ENCODE results near the gene MCMBP. TPM values are rescaled to one million over a fixed set of nuclear protein-coding genes. Genes with fewer than 3 reads are reported as not detected.

Gene MCMBP
- total RNA-seq, 4 donors from 2014 or later = 26.2 to 44.4 (median 35.5) TPM

DNA sequence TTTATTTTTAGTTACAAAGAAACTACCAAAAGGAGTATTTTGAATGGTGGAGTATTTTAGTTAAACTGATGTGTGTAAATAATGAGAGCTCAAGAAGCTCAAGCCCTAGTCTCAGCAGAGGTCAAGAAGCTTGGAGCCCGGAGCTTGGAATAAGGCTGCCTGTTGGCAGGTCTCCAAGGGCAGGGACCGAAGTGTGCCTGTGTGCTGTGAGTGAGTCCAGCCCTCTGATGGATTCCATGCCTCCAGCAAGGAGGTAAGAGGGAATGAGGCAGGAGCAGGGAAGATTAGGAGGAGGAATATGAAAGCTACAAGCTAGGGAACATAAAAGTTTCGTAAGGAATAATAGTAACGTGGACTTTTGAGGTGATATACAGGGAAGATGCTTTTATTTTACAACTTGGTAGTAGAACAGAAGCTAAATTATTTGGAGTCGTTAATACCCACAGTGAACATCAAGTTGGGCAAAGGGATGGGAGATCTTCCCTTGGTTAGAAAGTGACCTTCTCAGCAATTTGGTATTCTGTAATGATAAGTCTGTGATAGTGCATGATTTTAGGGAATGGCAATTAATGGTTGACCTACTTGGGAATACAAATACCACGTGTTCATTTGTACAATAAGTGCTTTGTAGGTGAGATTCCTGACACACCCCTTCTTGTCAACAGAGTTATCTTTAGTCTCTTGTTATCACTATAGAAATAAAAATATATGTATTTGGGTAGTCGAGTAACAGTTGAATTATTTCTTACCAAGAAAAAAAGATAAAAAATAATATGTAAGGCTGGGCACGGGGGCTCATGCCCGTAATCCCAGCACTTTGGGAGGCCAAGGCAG, 24.5 kb upstream of the MCMBP start:
- intact Hi-C loops (cut with DNase I; ENCODE audit: low total_unique reads) = no loop called here
- peak; percentile 75 for DNase-seq
- WGBS, 2 donors (ENCODE audit: low coverage in 1 of 2) = 32 to 33% methylated on average over 9 of the region's 9 CpGs

DNA sequence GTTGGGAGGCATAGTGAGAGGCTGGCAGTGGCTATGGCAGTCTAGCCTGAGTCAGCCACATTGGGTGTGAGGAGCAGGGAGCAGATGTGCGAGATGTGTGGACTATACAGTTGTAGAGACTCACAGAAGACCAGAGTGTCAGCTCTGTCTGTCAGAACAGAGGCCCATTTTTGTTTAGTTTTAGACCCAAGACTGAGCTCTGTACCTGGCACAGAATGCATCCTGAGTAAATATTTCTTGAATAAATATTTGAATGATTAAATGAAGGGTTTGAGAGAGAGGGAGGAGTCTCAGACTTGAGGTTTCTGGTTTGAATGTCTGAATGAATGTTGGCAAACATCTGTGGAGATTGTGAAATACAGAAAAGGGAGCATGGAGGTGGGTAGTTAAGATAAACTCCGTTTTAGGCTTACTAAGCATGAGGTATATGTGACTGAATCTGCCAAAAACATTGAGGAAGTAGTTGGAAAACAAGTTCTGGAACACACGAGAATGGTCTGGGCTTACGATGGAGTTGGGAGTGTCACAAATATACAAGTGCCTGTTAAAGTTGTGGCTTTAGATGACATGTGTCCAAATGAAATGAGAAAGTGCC, 23.5 kb upstream of the MCMBP start:
- H3K9me3 ChIP-seq = no peaks in the 10 kb centered on the region
- in situ Hi-C loops (cut with MboI; ENCODE audit: low pct_ligation_motif_present in 1 of 4, low pct_unique_long_range_greater_than_20kb in 1 of 4, low sequenced_read_pairs in 3 of 4) = no loop called here
- peak overlapping the region; percentile 50 to 73 (median 68) for H3K27ac ChIP-seq
- no peak for DNase-seq
- H3K27me3 ChIP-seq = no peaks in the 10 kb centered on the region
- H3K4me1 ChIP-seq = peaks cover 24 to 66% (median 48%) of the 10 kb centered on the region in 4 donors
- H3K36me3 ChIP-seq = peaks cover 0 to 8% (median 0%) of the 10 kb centered on the region in 4 donors
- no peak overlapping the region for H3K4me3 ChIP-seq
- intact Hi-C loops (cut with DNase I; ENCODE audit: low total_unique reads) = no loop called here
- no peak for TF ChIP-seq POLR2AphosphoS5 (IDR thresholded peaks at IDR 0.05)
- TF ChIP-seq EP300 (IDR thresholded peaks at IDR 0.05; ENCODE audit: low read depth) = no peak
- TF ChIP-seq POLR2A (IDR thresholded peaks at IDR 0.05) = no peak
- TF ChIP-seq CTCF (IDR thresholded peaks at IDR 0.05) = no peak
- WGBS, 2 donors (ENCODE audit: low coverage in 1 of 2) = 23 to 24% methylated on average over 4 of the region's 4 CpGs

More for the DNA sequence above, 24.5 kb upstream of the MCMBP start:
- no peaks in the 10 kb centered on the region for H3K27me3 ChIP-seq
- peaks cover 24 to 60% (median 45%) of the 10 kb centered on the region in 4 donors for H3K4me1 ChIP-seq
- peaks cover 0 to 8% (median 0%) of the 10 kb centered on the region in 4 donors for H3K36me3 ChIP-seq
- in situ Hi-C loops (cut with MboI; ENCODE audit: low pct_ligation_motif_present in 1 of 4, low pct_unique_long_range_greater_than_20kb in 1 of 4, low sequenced_read_pairs in 3 of 4) = no loop called here
- H3K4me3 ChIP-seq = no peak overlapping the region
- TF ChIP-seq POLR2A (IDR thresholded peaks at IDR 0.05) = no peak
- TF ChIP-seq POLR2AphosphoS5 (IDR thresholded peaks at IDR 0.05) = no peak
- TF ChIP-seq EP300 (IDR thresholded peaks at IDR 0.05; ENCODE audit: low read depth) = no peak
- no peak for TF ChIP-seq CTCF (IDR thresholded peaks at IDR 0.05)
- no peaks in the 10 kb centered on the region for H3K9me3 ChIP-seq
- peak overlapping the region; percentile 50 to 73 (median 68) for H3K27ac ChIP-seq

- DNase-seq = no peak
- intact Hi-C loops (cut with DNase I; ENCODE audit: low total_unique reads) = no loop called here
- TF ChIP-seq CTCF (IDR thresholded peaks at IDR 0.05) (no peak), POLR2AphosphoS5 (IDR thresholded peaks at IDR 0.05) (no peak), EP300 (IDR thresholded peaks at IDR 0.05; ENCODE audit: low read depth) (no peak)
- Histone ChIP-seq H3K4me1 (peaks cover 24 to 62% (median 46%) of the 10 kb centered on the region in 4 donors), H3K9me3 (no peaks in the 10 kb centered on the region), H3K36me3 (peaks cover 0 to 6% (median 0%) of the 10 kb centered on the region in 4 donors), H3K27me3 (no peaks in the 10 kb centered on the region), H3K27ac (peak overlapping the region in 2 of 4 donors; percentile 88 to 94), H3K4me3 (peak overlapping the region in 1 of 4 donors; percentile 88)
- whole genome bisulfite sequencing, 2 donors (ENCODE audit: low coverage in 1 of 2) = 85 to 94% methylated on average over 3 of the region's 3 CpGs
- in situ Hi-C loops (cut with MboI; ENCODE audit: low pct_ligation_motif_present in 1 of 4, low pct_unique_long_range_greater_than_20kb in 1 of 4, low sequenced_read_pairs in 3 of 4) = no loop called here
Observed at GRCh38 chr10:119893845-119894427, 21.3 kb upstream of the MCMBP start.

DNA sequence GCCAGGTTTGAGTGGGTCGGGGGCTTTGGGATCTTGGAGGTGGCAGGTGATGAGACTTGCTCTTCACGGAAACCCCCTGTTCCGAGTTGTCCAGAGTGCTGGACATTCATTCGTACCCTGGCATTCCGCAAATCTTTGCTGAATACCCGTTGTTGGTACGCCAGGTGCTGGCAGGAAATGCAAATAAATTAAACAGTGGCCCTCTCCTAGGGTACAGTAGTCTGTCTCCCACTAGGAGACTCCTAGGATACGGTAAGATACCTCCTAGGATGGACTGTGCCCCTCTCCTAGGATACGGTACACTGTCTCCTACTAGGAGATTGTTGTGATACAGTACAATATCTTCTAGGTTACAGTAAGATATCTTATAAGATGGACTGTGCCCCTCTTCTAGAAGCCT, 20.4 kb upstream of the MCMBP start:
- 1 to 11% methylated on average over 2 to 9 of the region's 9 CpGs for whole genome bisulfite sequencing, 2 donors (ENCODE audit: low coverage in 1 of 2)
- H3K9me3 ChIP-seq = no peaks in the 10 kb centered on the region
- H3K36me3 ChIP-seq = no peaks in the 10 kb centered on the region
- H3K4me3 ChIP-seq = peak overlapping the region; percentile 80 to 89 (median 86)
- peak overlapping the region; percentile 87 to 94 (median 89) for H3K27ac ChIP-seq
- peaks cover 24 to 56% (median 45%) of the 10 kb centered on the region in 4 donors for H3K4me1 ChIP-seq
- no peaks in the 10 kb centered on the region for H3K27me3 ChIP-seq
- intact Hi-C loops (cut with DNase I; ENCODE audit: low total_unique reads) (no loop called here), in situ Hi-C loops (cut with MboI; ENCODE audit: low pct_ligation_motif_present in 1 of 4, low pct_unique_long_range_greater_than_20kb in 1 of 4, low sequenced_read_pairs in 3 of 4) (no loop called here)
- no peak for DNase-seq
- TF ChIP-seq CTCF (IDR thresholded peaks at IDR 0.05) (no peak), POLR2AphosphoS5 (IDR thresholded peaks at IDR 0.05) (no peak), EP300 (IDR thresholded peaks at IDR 0.05; ENCODE audit: low read depth) (no peak), POLR2A (IDR thresholded peaks at IDR 0.05) (no peak)
